Mesendoderm (in vitro differentiated cells): ENCODE data around the gene C14orf180.

ENCODE experiments used
- DNase-seq: peaks from one replicate; pipeline ENCODE4 v3.0.0; 2013
- H2AK5ac ChIP-seq: 2 replicates; pipeline ENCODE4 v1.6.1; 2013; ENCODE audit warnings: low read length, inconsistent platforms
- H2BK120ac ChIP-seq: 2 replicates; pipeline ENCODE4 v1.6.1; 2013; ENCODE audit warnings: low read depth, mild to moderate bottlenecking, low read length, moderate library complexity, mixed read lengths
- H2BK15ac ChIP-seq: replicated peaks from 2 replicates; pipeline ENCODE4 v1.6.1; 2013; ENCODE audit warnings: low read depth, mild to moderate bottlenecking, moderate library complexity
- H2BK5ac ChIP-seq: 2 replicates; pipeline ENCODE4 v1.6.1; 2013; ENCODE audit warnings: low read length, inconsistent platforms
- H3K18ac ChIP-seq: 2 replicates; pipeline ENCODE4 v1.6.1; 2013; ENCODE audit warnings: mild to moderate bottlenecking, low read length, mixed read lengths
- H3K23ac ChIP-seq: one replicate; pipeline ENCODE4 v1.6.1; 2013; ENCODE audit warnings: low read length
- H3K27ac ChIP-seq: 2 replicates; pipeline ENCODE4 v1.5.1; 2013; ENCODE audit warnings: low read depth, mild to moderate bottlenecking, inconsistent platforms, low read length, moderate library complexity
- H3K27me3 ChIP-seq: 2 replicates; pipeline ENCODE4 v1.6.1; 2013; ENCODE audit warnings: low read length, control low read depth, mild to moderate bottlenecking, inconsistent platforms; ENCODE audit not compliant: insufficient read depth, poor library complexity
- H3K36me3 ChIP-seq: 2 replicates; pipeline ENCODE4 v1.6.1; 2013; ENCODE audit warnings: low read length, inconsistent platforms; ENCODE audit not compliant: control insufficient read depth, insufficient read depth
- H3K4ac ChIP-seq: one replicate; pipeline ENCODE4 v1.6.1; 2013; ENCODE audit warnings: low read depth, mild to moderate bottlenecking, low read length, moderate library complexity
- H3K4me1 ChIP-seq: 2 replicates; pipeline ENCODE4 v1.6.1; 2013; ENCODE audit warnings: low read depth, low read length, inconsistent platforms; ENCODE audit not compliant: control insufficient read depth
- H3K4me2 ChIP-seq: 2 replicates; pipeline ENCODE4 v1.6.1; 2013; ENCODE audit warnings: low read length
- H3K4me3 ChIP-seq: 2 replicates; pipeline ENCODE4 v1.5.1; 2013; ENCODE audit warnings: mild to moderate bottlenecking, low read length
- H3K56ac ChIP-seq: one replicate; pipeline ENCODE4 v1.6.1; 2013; ENCODE audit warnings: low read length
- H3K79me1 ChIP-seq: 2 replicates; pipeline ENCODE4 v1.6.1; 2013; ENCODE audit warnings: low read length, inconsistent platforms
- H3K79me2 ChIP-seq: 2 replicates; pipeline ENCODE4 v1.6.1; 2013; ENCODE audit warnings: mild to moderate bottlenecking, low read length; ENCODE audit not compliant: control insufficient read depth, insufficient read depth
- H3K9ac ChIP-seq: 2 replicates; pipeline ENCODE4 v1.6.1; 2013; ENCODE audit warnings: low read length, inconsistent platforms
- H4K5ac ChIP-seq: one replicate; pipeline ENCODE4 v1.6.1; 2013; ENCODE audit warnings: low read length
- H4K8ac ChIP-seq: one replicate; pipeline ENCODE4 v1.6.1; 2013; ENCODE audit warnings: low read depth, mild to moderate bottlenecking, control low read depth, low read length, moderate library complexity
- WGBS: extraction: QIAGEN DNeasy Blood & Tissue Kit; methylation state at CpG from one replicate; pipeline ENCODE4 v1.1.7; 2013; ENCODE audit warnings: low lambda C conversion rate, missing lambda C conversion rate; ENCODE audit not compliant: insufficient coverage; ENCODE audit errors: extremely low coverage; 5-methylcytosine and 5-hydroxymethylcytosine counted together

The C14orf180 gene

DNA sequence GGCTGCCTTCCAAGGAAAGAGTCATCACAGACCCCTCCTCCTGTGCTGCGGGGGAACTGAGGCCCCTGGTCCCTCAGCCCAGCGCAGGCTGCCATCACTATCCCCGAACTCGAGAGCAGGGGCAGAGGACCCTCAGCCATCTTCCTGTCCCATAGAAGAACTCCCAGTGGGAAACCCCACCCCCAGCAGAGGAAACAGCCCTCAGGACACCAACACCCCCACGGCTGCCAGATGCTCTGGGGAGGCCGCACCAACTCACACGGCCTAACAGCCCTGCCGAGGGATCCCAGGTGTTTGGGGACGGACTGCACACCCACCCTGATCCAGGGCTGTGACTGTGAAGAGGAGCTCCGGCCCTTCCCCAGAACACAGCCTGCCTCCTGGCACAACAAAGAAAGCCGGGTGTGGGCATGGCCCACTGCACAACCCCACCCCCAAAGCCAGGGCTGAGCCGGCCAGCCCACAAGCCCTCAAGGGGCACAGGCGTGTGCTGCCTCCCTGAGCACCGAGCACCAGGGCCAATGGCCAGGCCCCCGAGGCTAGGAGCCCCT is 16.3 kb upstream of the C14orf180 start:
- no peak overlapping the region for H2BK5ac ChIP-seq
- no peak overlapping the region for H3K18ac ChIP-seq
- H3K4me2 ChIP-seq = no peak overlapping the region
- H3K36me3 ChIP-seq = no peaks in the 10 kb centered on the region
- no peak overlapping the region for H3K4me3 ChIP-seq
- no peak overlapping the region for H2AK5ac ChIP-seq
- no peaks in the 10 kb centered on the region for H3K79me1 ChIP-seq
- no peak overlapping the region for H3K27ac ChIP-seq
- no peak overlapping the region for H3K23ac ChIP-seq
- no peak overlapping the region for H3K4ac ChIP-seq
- H3K27me3 ChIP-seq = no peaks in the 10 kb centered on the region
- H4K8ac ChIP-seq = no peak overlapping the region
- no peak for DNase-seq
- H2BK120ac ChIP-seq = no peak overlapping the region
- no peak overlapping the region for H4K5ac ChIP-seq
- peak overlapping the region; percentile 4 for H3K9ac ChIP-seq
- no CpG with 5 or more reads among the region's 15 CpGs for WGBS
- peak overlapping the region; percentile 19 for H3K56ac ChIP-seq
- H2BK15ac ChIP-seq = no peak overlapping the region
- H3K4me1 ChIP-seq = no peaks in the 10 kb centered on the region
- H3K79me2 ChIP-seq = no peaks in the 10 kb centered on the region

DNA sequence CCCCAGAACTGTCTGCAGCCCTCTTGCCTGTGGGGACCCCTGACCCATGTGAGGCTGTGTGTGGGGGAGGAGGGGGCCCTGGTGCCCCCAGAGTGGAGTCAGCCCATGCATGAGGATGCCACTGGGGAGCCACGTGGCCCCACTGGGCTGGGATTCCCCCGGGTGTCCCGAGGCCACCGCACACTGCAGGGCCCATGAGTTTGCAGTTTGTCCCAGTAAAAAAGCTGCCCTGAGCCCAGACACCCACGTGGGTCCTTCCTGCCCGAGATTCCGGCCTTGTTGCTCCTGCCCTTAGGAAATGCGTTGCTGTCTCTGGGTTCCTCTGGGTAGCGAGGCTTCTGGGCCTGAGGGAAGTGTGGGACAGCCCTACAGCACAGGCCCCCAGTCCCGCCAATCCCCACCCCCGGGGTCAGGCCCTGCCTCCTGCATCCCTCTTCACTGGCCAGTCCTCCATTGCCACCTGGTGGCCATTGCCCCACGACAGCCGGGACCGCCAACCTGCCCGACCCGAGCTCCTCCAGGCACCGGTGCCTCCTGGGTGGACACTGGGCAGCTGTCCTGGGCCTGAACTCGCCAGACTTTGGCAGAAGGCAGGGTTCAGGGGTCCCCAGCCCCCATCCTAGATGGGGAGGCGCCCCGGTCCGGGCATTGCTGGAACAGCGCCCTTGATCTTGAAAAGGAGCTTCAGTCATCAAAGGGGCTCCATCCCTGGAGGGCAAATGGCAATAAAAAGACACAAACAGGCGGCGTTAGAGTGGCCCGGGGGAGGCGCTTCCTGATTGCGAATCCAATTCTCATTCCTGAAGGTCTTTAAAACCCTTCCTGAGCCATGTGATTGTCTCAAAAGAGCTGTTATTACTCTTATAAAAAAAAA is 15.6 kb upstream of the C14orf180 start:
- Histone ChIP-seq H3K4me1 (no peaks in the 10 kb centered on the region), H3K9ac (peak overlapping the region; percentile 4)
- DNase-seq = peak; percentile 88

DNA sequence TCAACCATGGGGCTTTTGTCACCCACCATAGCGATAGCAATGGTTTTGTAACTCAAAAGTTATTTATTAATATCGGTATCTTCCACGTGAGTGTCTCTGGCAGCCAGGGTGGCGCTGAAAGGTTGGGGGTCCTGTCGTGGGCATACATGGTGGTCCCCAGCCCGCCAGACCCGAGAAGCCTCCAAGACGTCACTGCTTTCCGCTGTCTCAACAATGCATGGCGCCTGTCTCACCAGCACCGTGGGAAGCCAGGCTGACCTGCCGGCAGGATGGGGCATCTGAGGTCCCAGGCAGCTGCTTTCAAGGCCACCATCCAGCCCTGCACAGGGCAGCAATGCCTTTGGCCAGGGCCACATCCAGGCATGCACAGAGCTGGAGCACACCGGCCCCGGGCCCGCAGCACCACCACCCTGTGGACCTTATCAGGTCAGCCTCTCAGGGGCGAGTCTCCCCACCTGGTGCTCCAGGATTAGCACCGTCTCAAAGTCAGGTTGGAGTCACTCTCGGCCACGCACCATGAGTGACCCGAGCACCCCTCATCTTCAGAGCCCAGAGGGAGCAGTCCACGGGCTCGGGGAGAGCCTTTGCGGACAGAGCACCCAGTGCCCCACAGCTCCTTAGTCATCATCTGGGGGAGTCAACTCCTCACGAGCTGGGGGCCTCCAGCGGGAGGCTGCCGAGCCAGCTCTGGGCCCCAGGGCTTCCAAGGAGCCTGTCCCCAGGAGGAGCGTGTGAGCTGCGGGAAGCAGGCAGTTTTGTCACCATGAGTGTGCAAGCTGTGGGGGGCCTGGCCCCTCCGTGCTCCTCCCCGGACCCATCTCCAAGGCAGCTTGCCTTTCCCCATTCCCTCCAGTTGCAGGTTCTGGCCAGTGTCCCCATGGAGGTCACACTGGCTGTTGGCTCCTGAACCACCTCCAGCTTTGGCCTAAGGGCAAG is 14.6 kb upstream of the C14orf180 start:
- Histone ChIP-seq H3K27me3 (no peaks in the 10 kb centered on the region), H3K56ac (no peak overlapping the region), H2AK5ac (no peak overlapping the region), H2BK120ac (no peak overlapping the region), H2BK15ac (no peak overlapping the region), H3K36me3 (no peaks in the 10 kb centered on the region), H3K23ac (no peak overlapping the region), H3K18ac (no peak overlapping the region), H3K4me3 (no peak overlapping the region), H2BK5ac (no peak overlapping the region), H3K79me1 (no peaks in the 10 kb centered on the region), H3K4me2 (no peak overlapping the region), H3K4me1 (no peaks in the 10 kb centered on the region), H3K4ac (no peak overlapping the region), H3K27ac (no peak overlapping the region), H3K9ac (no peak overlapping the region), H3K79me2 (no peaks in the 10 kb centered on the region), H4K8ac (no peak overlapping the region), H4K5ac (no peak overlapping the region)
- DNase-seq = no peak
- no CpG with 5 or more reads among the region's 30 CpGs for WGBS

More for the DNA sequence above, 15.6 kb upstream of the C14orf180 start:
- no peak overlapping the region for H2BK120ac ChIP-seq
- WGBS = no CpG with 5 or more reads among the region's 27 CpGs
- H4K5ac ChIP-seq = no peak overlapping the region
- H3K4ac ChIP-seq = no peak overlapping the region
- no peak overlapping the region for H3K23ac ChIP-seq
- H3K27ac ChIP-seq = no peak overlapping the region
- no peak overlapping the region for H3K18ac ChIP-seq
- H3K4me2 ChIP-seq = no peak overlapping the region
- H3K27me3 ChIP-seq = no peaks in the 10 kb centered on the region
- no peak overlapping the region for H2BK15ac ChIP-seq
- no peaks in the 10 kb centered on the region for H3K36me3 ChIP-seq
- no peak overlapping the region for H3K4me3 ChIP-seq
- H4K8ac ChIP-seq = no peak overlapping the region
- H2AK5ac ChIP-seq = no peak overlapping the region
- H3K56ac ChIP-seq = peak overlapping the region; percentile 19
- no peaks in the 10 kb centered on the region for H3K79me1 ChIP-seq
- no peak overlapping the region for H2BK5ac ChIP-seq
- H3K79me2 ChIP-seq = no peaks in the 10 kb centered on the region

DNA sequence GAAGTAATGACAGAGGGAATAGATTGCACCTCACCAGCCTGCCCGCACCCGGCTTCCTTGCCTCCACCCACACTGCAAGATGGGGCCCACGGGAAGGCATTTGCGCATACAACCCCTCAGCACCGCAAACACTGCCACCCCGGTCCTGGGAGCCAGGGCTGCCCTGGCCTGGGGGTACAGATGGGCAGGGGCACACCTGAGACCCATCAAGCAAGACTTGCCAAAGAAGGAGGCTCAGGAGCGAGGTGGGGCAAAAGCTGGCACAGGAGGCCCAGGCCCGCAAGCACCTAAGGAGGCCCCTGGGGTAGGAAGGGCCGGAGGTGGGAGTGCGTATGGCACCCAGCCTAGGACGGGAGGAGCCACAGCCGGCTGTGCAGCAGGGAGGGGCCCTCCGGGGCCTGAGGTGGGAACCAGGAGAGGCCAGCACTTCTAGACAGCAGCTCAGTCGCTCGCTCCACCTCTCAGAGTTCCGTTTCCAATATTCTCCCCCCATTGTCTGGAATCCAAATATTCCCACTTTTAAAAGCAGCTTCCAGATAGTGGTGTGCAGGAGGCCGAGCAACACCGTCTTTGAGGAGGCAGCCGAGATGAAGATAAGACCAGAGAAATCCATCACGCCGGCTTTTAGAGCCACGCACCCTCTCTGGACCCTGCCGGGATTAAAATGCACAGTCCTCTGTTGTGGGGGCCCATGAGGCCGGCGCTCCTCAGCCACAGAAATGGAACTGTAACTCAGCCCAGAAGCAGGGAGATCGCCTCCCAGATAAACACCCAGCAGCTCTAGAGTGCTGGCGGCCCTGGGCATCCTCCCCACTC is 12.2 kb upstream of the C14orf180 start:
- DNase-seq = no peak
- no peak overlapping the region for H2BK15ac ChIP-seq
- no peaks in the 10 kb centered on the region for H3K79me1 ChIP-seq
- H2BK120ac ChIP-seq = no peak overlapping the region
- H4K5ac ChIP-seq = no peak overlapping the region
- no peaks in the 10 kb centered on the region for H3K4me1 ChIP-seq
- H3K56ac ChIP-seq = no peak overlapping the region
- H3K27ac ChIP-seq = no peak overlapping the region
- no peak overlapping the region for H3K4me2 ChIP-seq
- no peaks in the 10 kb centered on the region for H3K79me2 ChIP-seq
- no peak overlapping the region for H2BK5ac ChIP-seq
- WGBS = no CpG with 5 or more reads among the region's 27 CpGs
- H3K36me3 ChIP-seq = no peaks in the 10 kb centered on the region
- H2AK5ac ChIP-seq = no peak overlapping the region
- no peak overlapping the region for H3K9ac ChIP-seq
- no peak overlapping the region for H3K4me3 ChIP-seq
- H3K4ac ChIP-seq = no peak overlapping the region
- H3K27me3 ChIP-seq = no peaks in the 10 kb centered on the region
- H4K8ac ChIP-seq = no peak overlapping the region
- H3K23ac ChIP-seq = no peak overlapping the region
- H3K18ac ChIP-seq = no peak overlapping the region

DNA sequence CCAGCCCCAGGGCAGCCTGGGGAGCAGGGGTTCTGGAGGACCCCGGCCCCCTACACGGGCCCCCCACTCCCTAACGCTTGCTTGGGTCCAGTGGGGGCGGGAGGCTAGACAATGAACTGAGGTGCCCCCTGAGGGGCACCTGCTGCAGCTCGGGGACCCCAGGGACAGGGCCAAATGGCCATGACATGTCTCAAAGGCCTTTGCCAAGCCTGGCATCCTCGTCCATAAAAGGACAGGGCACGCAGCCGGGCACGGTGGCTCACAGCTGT is 11.7 kb upstream of the C14orf180 start:
- Histone ChIP-seq H4K8ac (no peak overlapping the region), H2BK5ac (no peak overlapping the region), H3K27ac (no peak overlapping the region), H3K4me1 (no peaks in the 10 kb centered on the region), H3K27me3 (no peaks in the 10 kb centered on the region), H4K5ac (no peak overlapping the region), H2BK120ac (no peak overlapping the region), H3K4ac (no peak overlapping the region), H2AK5ac (no peak overlapping the region), H3K36me3 (no peaks in the 10 kb centered on the region), H3K4me2 (no peak overlapping the region), H3K56ac (no peak overlapping the region), H3K18ac (no peak overlapping the region), H3K9ac (no peak overlapping the region), H2BK15ac (no peak overlapping the region), H3K4me3 (no peak overlapping the region), H3K79me2 (no peaks in the 10 kb centered on the region), H3K23ac (no peak overlapping the region), H3K79me1 (no peaks in the 10 kb centered on the region)
- no CpG with 5 or more reads among the region's 9 CpGs for WGBS
- DNase-seq = no peak
